Ectodermal cell (in vitro differentiated cells): ENCODE measurements around the gene SIRT3. TPM values are rescaled to one million over a fixed set of nuclear protein-coding genes. Genes with fewer than 3 reads are reported as not detected.

Experiments
- H3K27ac ChIP-seq: 2 replicates; pipeline ENCODE4 v1.7.0; 2013; ENCODE audit warnings: mild to moderate bottlenecking, low read depth, low read length; ENCODE audit not compliant: insufficient read depth, poor library complexity, severe bottlenecking
- H3K27me3 ChIP-seq: 2 replicates; pipeline ENCODE4 v1.7.0; 2013; ENCODE audit warnings: mild to moderate bottlenecking, low read length; ENCODE audit not compliant: insufficient read depth, control insufficient read depth, poor library complexity, severe bottlenecking
- H3K36me3 ChIP-seq: one replicate; pipeline ENCODE4 v1.7.0; 2013; ENCODE audit warnings: low read length; ENCODE audit not compliant: control insufficient read depth, insufficient read depth
- H3K4me1 ChIP-seq: one replicate; pipeline ENCODE4 v1.7.0; 2013; ENCODE audit warnings: low read length; ENCODE audit not compliant: control insufficient read depth, insufficient read depth
- H3K4me3 ChIP-seq: 2 replicates; pipeline ENCODE4 v1.7.0; 2013; ENCODE audit warnings: low read depth, low read length, control low read depth; ENCODE audit not compliant: insufficient read depth
- H3K9me3 ChIP-seq: 2 replicates; pipeline ENCODE4 v1.7.0; 2013; ENCODE audit warnings: mild to moderate bottlenecking, low read length, moderate library complexity; ENCODE audit not compliant: control insufficient read depth
- WGBS, 2 experiments: methylation state at CpG; one replicate each; pipeline ENCODE4 v1.1.7; 2013; ENCODE audit warnings: missing lambda C conversion rate in 2 of 2; 5-methylcytosine and 5-hydroxymethylcytosine counted together
- polyA plus RNA-seq, 4 experiments: library from polyadenylated mRNA; stranded (reverse); fragments of 50-300 nt; gene quantifications; one replicate each; pipeline ENCODE4 v1.2.3, GENCODE V29; 2013

Gene SIRT3
- polyA plus RNA-seq (2013, experiment 1 of 4), result 20.7 TPM
- 25.2 TPM for polyA plus RNA-seq (2013, experiment 2 of 4)
- 16.8 TPM for polyA plus RNA-seq (2013, experiment 3 of 4)
- polyA plus RNA-seq (2013, experiment 4 of 4), result 23.6 TPM

DNA sequence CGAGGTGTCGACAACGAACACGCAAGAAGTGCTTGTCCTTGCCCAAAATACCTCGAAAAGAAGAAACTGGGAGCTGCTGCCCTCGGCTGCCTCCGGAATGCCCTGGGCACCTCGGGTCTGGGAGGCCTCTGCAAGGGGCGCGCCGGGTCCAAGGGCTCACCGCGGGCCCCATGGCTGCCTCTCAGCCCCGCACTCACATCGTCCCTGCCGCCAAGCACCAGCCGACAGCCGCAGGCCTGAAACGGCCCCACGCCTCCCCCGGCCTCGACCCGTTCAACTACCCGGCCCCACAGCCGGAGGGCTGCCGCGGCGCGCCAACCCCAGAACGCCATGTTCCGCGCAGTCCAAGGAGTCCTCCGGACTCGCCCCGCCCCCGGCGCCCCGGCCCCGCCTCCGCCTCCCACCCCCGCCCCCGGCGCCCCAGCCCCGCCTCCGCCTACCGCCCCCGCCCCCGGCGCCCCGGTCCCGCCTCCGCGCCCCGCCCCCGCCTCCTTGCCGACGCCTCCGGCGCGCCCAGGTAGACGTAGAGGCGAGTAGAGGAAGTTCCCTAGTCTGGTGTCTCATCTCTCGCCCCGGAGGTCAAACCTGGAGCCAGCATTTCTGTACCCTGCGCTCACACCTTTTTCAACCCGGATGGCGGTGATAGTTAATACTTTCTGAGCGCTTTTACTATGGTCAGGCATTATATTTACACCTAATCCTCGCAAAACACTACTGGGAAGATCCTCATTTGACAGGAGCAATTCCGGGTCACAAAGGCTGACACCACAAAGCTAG lies at the start of gene SIRT3:
Gene SIRT3, minus strand, starts transcription at position 346 of the 777 bp plus-strand sequence. Its CDS starts 14 bp downstream, at position 332.
- H3K27me3 ChIP-seq, result no peaks in the 10 kb centered on the region
- H3K9me3 ChIP-seq, result no peaks in the 10 kb centered on the region
- peak within 1 kb of the TSS; percentile 84 for H3K27ac ChIP-seq
- peaks cover 9% of the 10 kb centered on the region for H3K4me1 ChIP-seq
- H3K36me3 ChIP-seq, result peaks cover 3% of the 10 kb centered on the region
- H3K4me3 ChIP-seq, result peak within 1 kb of the TSS; percentile 87
- 0% methylated on average over 70 of the region's 70 CpGs for WGBS, 2 experiments

DNA sequence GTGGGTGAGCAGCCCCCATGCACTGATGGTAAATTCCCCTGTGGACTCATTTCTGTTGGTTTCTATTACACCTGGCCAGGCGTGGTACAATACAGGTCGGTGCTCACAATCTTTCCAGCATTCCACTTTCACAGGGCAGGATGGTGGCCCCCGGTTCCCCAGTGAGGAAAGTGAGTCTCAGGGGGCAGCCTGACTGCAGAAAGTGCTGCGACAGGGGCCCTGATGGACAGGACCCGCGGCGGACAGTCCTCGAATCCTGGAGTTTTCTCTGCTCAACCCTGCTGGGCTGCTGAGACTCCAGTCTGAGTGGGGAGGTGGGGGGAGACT lies 49.7 kb upstream of the SIRT3 start:
- Histone ChIP-seq H3K9me3 (no peaks in the 10 kb centered on the region), H3K4me1 (no peaks in the 10 kb centered on the region), H3K27ac (no peak overlapping the region), H3K27me3 (peaks cover 55% of the 10 kb centered on the region), H3K4me3 (no peak overlapping the region), H3K36me3 (no peaks in the 10 kb centered on the region)
- WGBS, 2 experiments, result 93 to 95% methylated on average over 8 of the region's 8 CpGs

DNA sequence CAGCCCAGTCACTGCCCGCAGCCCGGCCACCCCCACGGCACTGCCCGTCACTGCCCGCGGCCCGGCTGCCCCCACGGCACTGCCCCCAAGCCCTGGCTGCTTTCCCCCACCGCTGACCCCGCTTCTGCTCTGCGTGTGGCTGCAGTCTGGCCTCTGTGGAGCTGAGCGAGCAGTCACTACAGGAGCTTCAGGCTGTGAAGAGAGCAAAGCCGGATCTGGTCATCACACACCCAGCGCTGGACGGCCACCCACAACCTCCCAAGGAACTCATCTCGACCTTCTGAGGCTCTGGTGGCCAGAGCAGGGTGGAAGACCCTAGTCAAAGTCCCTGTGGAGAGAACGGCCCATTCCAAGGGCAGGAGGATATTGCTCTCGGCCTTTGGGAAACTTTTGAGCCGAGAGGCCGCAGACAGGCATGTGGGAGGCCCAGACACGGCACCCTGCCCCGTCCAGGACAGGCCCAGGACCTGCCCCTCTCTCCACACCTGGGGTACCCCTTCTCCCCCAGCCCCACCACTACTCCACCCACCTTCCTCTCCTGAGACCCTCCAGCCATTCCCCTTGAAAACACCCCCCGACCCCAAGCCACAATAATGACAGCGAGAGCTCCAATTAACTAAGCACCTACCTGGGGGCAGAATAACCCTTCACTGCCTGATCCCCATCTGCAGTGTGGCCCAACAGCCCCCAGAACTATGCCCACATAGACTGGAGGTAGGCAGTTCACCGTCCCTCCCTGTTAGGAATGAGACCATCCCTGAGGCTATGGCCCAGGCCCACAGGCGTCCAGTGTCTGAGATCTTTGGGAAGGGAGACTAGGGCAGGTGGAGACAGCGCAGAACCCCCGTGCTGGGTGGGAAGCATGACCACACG lies 49.1 kb upstream of the SIRT3 start:
- Histone ChIP-seq H3K4me3 (no peak overlapping the region), H3K4me1 (no peaks in the 10 kb centered on the region), H3K36me3 (no peaks in the 10 kb centered on the region), H3K9me3 (no peaks in the 10 kb centered on the region), H3K27ac (no peak overlapping the region), H3K27me3 (peaks cover 61% of the 10 kb centered on the region)
- WGBS, 2 experiments, result 88 to 89% methylated on average over 29 of the region's 29 CpGs

DNA sequence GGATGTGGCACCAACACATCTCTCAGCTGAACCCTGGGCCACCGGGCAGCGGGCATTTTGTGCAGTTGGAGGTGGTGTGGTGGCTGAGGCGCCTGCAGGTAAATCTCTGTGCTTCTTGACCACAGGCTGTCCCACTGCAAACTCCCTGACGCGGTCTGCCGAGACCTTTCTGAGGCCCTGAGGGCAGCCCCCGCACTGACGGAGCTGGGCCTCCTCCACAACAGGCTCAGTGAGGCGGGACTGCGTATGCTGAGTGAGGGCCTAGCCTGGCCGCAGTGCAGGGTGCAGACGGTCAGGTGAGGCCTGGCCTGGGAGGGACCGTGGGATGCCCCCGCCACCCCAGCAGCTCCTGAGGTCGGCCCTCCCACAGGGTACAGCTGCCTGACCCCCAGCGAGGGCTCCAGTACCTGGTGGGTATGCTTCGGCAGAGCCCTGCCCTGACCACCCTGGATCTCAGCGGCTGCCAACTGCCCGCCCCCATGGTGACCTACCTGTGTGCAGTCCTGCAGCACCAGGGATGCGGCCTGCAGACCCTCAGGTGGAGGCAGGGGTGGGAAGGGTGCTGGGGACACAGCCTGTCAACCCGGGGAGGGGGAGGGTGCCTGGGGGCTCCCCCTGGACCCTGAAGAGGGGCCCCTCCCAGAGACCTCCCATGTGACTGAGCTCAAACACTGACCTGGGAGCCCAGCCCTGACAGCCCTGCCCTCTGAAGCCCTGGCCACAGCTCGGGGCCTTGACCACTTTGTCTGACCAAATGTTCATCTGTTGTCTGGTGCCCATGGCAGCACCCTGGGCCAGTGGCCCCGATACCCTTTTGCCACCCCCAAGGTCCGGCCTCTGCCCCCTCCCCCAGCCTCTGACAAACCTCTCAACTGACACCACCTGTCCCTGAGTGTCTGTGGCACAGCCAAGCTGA lies 48.2 kb upstream of the SIRT3 start:
- Histone ChIP-seq H3K4me1 (no peaks in the 10 kb centered on the region), H3K9me3 (no peaks in the 10 kb centered on the region), H3K4me3 (no peak overlapping the region), H3K36me3 (no peaks in the 10 kb centered on the region), H3K27me3 (peaks cover 66% of the 10 kb centered on the region), H3K27ac (no peak overlapping the region)
- 88 to 90% methylated on average over 24 of the region's 24 CpGs for WGBS, 2 experiments

DNA sequence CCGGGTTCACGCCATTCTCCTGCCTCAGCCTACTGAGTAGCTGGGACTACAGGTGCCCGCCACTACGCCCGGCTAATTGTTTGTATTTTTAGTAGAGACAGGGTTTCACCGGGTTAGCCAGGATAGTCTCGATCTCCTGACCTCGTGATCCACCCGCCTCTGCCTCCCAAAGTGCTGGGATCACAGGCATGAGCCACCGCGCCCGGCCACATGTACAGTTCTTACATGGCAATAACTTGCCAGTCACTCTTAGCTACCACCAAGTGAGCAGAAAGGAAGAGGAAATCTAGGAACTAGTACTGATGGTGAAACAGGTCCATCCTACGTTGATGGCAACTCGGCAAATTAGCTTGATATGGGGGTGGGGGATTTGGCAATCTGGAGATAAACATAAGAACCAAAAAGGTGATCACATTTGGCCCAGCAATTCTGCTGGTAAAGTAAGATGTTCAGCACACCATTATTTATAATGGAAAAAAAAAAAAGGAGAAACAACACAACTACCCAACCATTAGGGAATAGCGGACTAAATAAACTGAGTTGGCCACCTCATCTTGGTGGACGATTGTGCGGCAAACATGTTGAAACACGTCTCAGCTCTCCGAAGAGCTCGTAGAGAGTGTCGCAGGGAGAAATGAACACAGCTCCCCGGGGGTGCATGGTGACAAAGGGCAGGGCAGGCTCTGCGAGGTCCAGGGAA lies 47.4 kb upstream of the SIRT3 start:
- peaks cover 70% of the 10 kb centered on the region for H3K27me3 ChIP-seq
- H3K4me3 ChIP-seq, result no peak overlapping the region
- no peak overlapping the region for H3K27ac ChIP-seq
- no peaks in the 10 kb centered on the region for H3K4me1 ChIP-seq
- no peaks in the 10 kb centered on the region for H3K36me3 ChIP-seq
- WGBS, 2 experiments, result 91% methylated on average over 23 of the region's 23 CpGs
- H3K9me3 ChIP-seq, result no peaks in the 10 kb centered on the region

DNA sequence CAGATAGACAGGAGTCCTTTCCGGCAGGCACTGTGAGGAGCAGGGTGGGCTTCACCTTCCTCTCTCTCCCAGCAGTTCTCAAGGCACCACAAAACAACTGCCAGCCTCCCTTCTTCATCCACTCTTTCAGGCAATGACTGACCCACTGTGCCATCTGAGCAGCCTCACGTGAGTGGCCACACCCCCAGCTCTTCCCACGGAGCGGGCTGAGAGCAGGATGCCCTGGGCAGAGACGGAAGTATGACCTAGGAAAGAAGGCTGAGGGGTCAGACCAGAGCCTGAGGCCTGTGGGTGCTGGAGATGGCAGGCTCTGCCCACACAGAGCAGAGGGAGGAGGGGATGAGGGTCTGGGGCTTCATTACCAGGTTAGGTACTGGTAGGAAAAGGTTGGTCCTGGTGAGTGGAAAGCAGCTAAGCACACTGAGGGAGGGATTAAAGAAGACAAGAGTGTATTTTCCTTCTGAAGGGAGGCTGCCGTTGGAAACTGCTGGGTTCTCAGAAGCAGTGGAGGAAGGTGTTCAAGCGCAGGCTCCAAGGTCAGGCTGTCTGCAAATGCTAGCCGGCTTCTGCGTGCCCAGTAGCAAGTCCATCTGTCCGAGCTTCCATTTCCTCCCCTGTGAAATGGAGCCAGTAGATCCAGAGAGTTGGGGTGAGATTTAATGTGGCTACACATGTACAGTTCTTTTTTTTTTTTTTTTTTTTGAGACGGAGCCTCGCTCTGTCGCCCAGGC lies 46.7 kb upstream of the SIRT3 start:
- no peak overlapping the region for H3K4me3 ChIP-seq
- H3K27ac ChIP-seq, result no peak overlapping the region
- H3K4me1 ChIP-seq, result no peaks in the 10 kb centered on the region
- no peaks in the 10 kb centered on the region for H3K9me3 ChIP-seq
- H3K27me3 ChIP-seq, result peaks cover 70% of the 10 kb centered on the region
- 86 to 87% methylated on average over 11 to 12 of the region's 13 CpGs for WGBS, 2 experiments
- no peaks in the 10 kb centered on the region for H3K36me3 ChIP-seq

DNA sequence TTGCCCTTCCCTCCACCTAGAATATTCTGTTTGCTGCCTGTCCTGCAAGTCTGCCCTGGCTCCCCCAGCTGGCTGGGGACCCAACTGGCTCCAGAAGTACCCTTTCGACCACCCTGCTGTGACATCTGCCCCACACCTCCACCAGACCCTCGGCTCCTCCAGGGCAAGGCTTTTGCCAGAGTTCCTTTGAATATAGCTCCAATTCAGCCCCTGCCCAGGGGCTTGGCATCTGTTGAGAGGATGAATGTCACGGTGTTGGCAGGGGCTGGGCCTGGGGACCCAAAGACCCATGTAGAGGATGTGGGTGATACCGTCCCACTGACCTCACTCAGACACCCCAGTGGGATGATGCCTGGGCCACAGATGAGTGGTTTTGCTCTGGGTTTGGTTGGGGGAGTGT lies 46.0 kb upstream of the SIRT3 start:
- Histone ChIP-seq H3K4me3 (no peak overlapping the region), H3K36me3 (no peaks in the 10 kb centered on the region), H3K27me3 (peaks cover 64% of the 10 kb centered on the region), H3K27ac (no peak overlapping the region), H3K9me3 (no peaks in the 10 kb centered on the region), H3K4me1 (no peaks in the 10 kb centered on the region)
- WGBS, 2 experiments, result 84 to 92% methylated on average over 4 of the region's 4 CpGs

DNA sequence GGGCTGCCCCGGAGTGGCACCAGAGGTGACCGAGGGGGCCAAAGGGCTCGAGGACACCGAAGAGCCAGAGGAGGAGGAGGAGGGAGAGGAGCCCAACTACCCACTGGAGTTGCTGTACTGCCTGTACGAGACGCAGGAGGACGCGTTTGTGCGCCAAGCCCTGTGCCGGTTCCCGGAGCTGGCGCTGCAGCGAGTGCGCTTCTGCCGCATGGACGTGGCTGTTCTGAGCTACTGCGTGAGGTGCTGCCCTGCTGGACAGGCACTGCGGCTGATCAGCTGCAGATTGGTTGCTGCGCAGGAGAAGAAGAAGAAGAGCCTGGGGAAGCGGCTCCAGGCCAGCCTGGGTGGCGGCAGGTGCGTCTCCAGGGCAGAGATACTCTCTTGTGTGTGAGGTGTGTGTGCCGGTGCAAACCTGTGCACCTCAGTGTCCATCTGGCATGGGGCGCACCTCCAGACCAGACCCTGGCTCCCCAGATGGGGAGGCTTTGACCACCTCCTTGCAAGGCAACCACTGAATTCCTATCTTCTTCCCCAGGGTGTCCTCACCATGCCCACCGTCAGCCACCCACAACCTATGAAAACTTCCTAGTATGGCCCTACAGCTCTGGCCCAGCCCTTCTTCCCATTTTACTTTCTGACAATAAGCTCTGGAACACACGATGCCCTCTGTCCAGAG lies 45.5 kb upstream of the SIRT3 start:
- Histone ChIP-seq H3K9me3 (no peaks in the 10 kb centered on the region), H3K27ac (no peak overlapping the region), H3K4me3 (no peak overlapping the region), H3K36me3 (no peaks in the 10 kb centered on the region), H3K27me3 (peaks cover 58% of the 10 kb centered on the region), H3K4me1 (no peaks in the 10 kb centered on the region)
- 92% methylated on average over 26 of the region's 26 CpGs for WGBS, 2 experiments
